CD4-positive, CD25-positive, alpha-beta regulatory T cell (primary cell): ENCODE data around the gene ZNF311. TPM values are rescaled to one million over a fixed set of nuclear protein-coding genes. Genes with fewer than 3 reads are reported as not detected.
"Not testable (repeated sequence)": the region's sequence is repeated elsewhere in the genome, so short reads cannot be mapped to it uniquely, and the experiment has no call there.

Experiments used
- ATAC-seq, 2 donors: fragments of 150-1000 bp; cut with Tn5 transposase; one replicate each; pipeline ENCODE4 v1.10.0; 2021; ENCODE audit warnings: low read depth in 2 of 2, moderate number of reproducible peaks in 2 of 2, moderate library complexity in 1 of 2
- DNase-seq, 3 donors: peaks; one replicate each; pipeline versions ENCODE4 v3.0.0 to v3.0.0-alpha.2; 2012 to 2022; ENCODE audit warnings: mixed read lengths in 1 of 3
- H3K27ac ChIP-seq: one replicate; pipeline ENCODE4 v1.7.0; 2013; ENCODE audit warnings: mild to moderate bottlenecking, low read length; ENCODE audit not compliant: insufficient read depth, poor library complexity, severe bottlenecking
- H3K27me3 ChIP-seq: one replicate; pipeline ENCODE4 v1.7.0; 2013; ENCODE audit warnings: low read length; ENCODE audit not compliant: control insufficient read depth, insufficient read depth
- H3K36me3 ChIP-seq: one replicate; pipeline ENCODE4 v1.7.0; 2013; ENCODE audit warnings: mild to moderate bottlenecking, low read length, moderate library complexity; ENCODE audit not compliant: control insufficient read depth, insufficient read depth
- H3K4me1 ChIP-seq: 2 replicates; pipeline ENCODE4 v1.7.0; 2013; ENCODE audit warnings: mild to moderate bottlenecking, low read length; ENCODE audit not compliant: insufficient read depth, control insufficient read depth, poor library complexity, severe bottlenecking
- H3K4me3 ChIP-seq: one replicate; pipeline ENCODE4 v1.7.0; 2013; ENCODE audit warnings: low read depth, mild to moderate bottlenecking, low read length, moderate library complexity
- H3K9me3 ChIP-seq, 2 experiments: 1 replicate in 1 of 2; 2 replicates in 1 of 2; pipeline ENCODE4 v1.7.0; 2013; ENCODE audit warnings: low read length in 2 of 2, mild to moderate bottlenecking in 1 of 2, moderate library complexity in 1 of 2; ENCODE audit not compliant: control insufficient read depth in 2 of 2
- H3K27ac Mint-ChIP-seq, 3 donors: one replicate each; pipeline ENCODE4 v1.8.0; 2020 to 2022; ENCODE audit warnings: mild to moderate bottlenecking in 3 of 3, mixed read lengths in 3 of 3, moderate library complexity in 2 of 3
- H3K27me3 Mint-ChIP-seq: one replicate; pipeline ENCODE4 v1.8.0; 2022; ENCODE audit warnings: mild to moderate bottlenecking, mixed read lengths
- H3K36me3 Mint-ChIP-seq: one replicate; pipeline ENCODE4 v1.8.0; 2020; ENCODE audit warnings: mixed read lengths
- H3K4me1 Mint-ChIP-seq, 4 donors: one replicate each; pipeline ENCODE4 v1.8.0; 2020 to 2022; ENCODE audit warnings: mixed read lengths in 4 of 4, mild to moderate bottlenecking in 1 of 4
- H3K4me3 Mint-ChIP-seq, 4 donors: one replicate each; pipeline ENCODE4 v1.8.0; 2020 to 2022; ENCODE audit warnings: mild to moderate bottlenecking in 4 of 4, mixed read lengths in 4 of 4, moderate library complexity in 3 of 4
- H3K9me3 Mint-ChIP-seq, 7 donors: one replicate each; pipeline ENCODE4 v1.8.0; 2020 to 2022; ENCODE audit warnings: mixed read lengths in 7 of 7, mild to moderate bottlenecking in 3 of 7, moderate library complexity in 2 of 7
- polyA plus RNA-seq, 4 donors: library from polyadenylated mRNA; unstranded; fragments of 300-500 nt; fragmentation: Illumina TruSeq; gene quantifications; one replicate each; pipeline ENCODE4 v1.2.3, GENCODE V29; 2021
- total RNA-seq: library from RNA; stranded (reverse); gene quantifications from one replicate; pipeline ENCODE4 v1.2.3, GENCODE V29; 2022

The ZNF311 gene
- total and polyA plus RNA-seq, 5 donors from 2014 or later = 0.13 to 0.54 TPM; not detected in 3

- DNase-seq (no peak), ATAC-seq (no peak)
- no peaks in the 10 kb centered on the region for H3K4me1 Mint-ChIP-seq
- no peak overlapping the region for H3K4me3 Mint-ChIP-seq
- H3K27me3 Mint-ChIP-seq = peaks cover 31% of the 10 kb centered on the region
- H3K4me3 ChIP-seq = no peak overlapping the region
- H3K36me3 Mint-ChIP-seq = no peaks in the 10 kb centered on the region
- peaks cover 0 to 6% (median 0%) of the 10 kb centered on the region in 7 donors for H3K9me3 Mint-ChIP-seq
- no peaks in the 10 kb centered on the region for H3K4me1 ChIP-seq
- peaks cover 12% of the 10 kb centered on the region for H3K27me3 ChIP-seq
- H3K9me3 ChIP-seq = no peaks in the 10 kb centered on the region
- no peak overlapping the region for H3K27ac ChIP-seq
- H3K27ac Mint-ChIP-seq = no peak overlapping the region
- no peaks in the 10 kb centered on the region for H3K36me3 ChIP-seq
Measured at GRCh38 chr6:28960846-28961500, 44.1 kb downstream of the ZNF311 start.

GRCh38 chr6:28958561-28959243, 46.4 kb downstream of the ZNF311 start:
- not testable (repeated sequence) for ATAC-seq, H3K36me3 ChIP-seq, DNase-seq, H3K9me3 ChIP-seq, H3K36me3 Mint-ChIP-seq, H3K4me1 ChIP-seq, H3K4me3 Mint-ChIP-seq, H3K9me3 Mint-ChIP-seq, H3K27ac ChIP-seq, H3K4me3 ChIP-seq, H3K27ac Mint-ChIP-seq
- H3K27me3 Mint-ChIP-seq = peaks cover 47% of the 10 kb centered on the region
- peaks cover 17% of the 10 kb centered on the region for H3K27me3 ChIP-seq
- H3K4me1 Mint-ChIP-seq = peaks cover 0 to 14% (median 8%) of the 10 kb centered on the region in 4 donors

- H3K27me3 Mint-ChIP-seq = peaks cover 52% of the 10 kb centered on the region
- peaks cover 3 to 21% (median 12%) of the 10 kb centered on the region in 4 donors for H3K4me1 Mint-ChIP-seq
- not testable (repeated sequence) for H3K27ac Mint-ChIP-seq, H3K27ac ChIP-seq, H3K9me3 ChIP-seq, H3K36me3 ChIP-seq, H3K4me3 Mint-ChIP-seq, H3K4me3 ChIP-seq, ATAC-seq, H3K4me1 ChIP-seq, H3K36me3 Mint-ChIP-seq, DNase-seq
- H3K9me3 Mint-ChIP-seq = peaks cover 0 to 11% (median 0%) of the 10 kb centered on the region in 7 donors
- peaks cover 22% of the 10 kb centered on the region for H3K27me3 ChIP-seq
Measured at GRCh38 chr6:28957795-28958314, 47.3 kb downstream of the ZNF311 start.

GRCh38 chr6:28956331-28956730, 48.8 kb downstream of the ZNF311 start:
- no peaks in the 10 kb centered on the region for H3K36me3 Mint-ChIP-seq
- no peak overlapping the region for H3K4me3 ChIP-seq
- H3K27ac ChIP-seq = no peak overlapping the region
- H3K4me1 ChIP-seq = peaks cover 6% of the 10 kb centered on the region
- peaks cover 45% of the 10 kb centered on the region for H3K27me3 Mint-ChIP-seq
- H3K9me3 Mint-ChIP-seq = peaks cover 0 to 13% (median 0%) of the 10 kb centered on the region in 7 donors
- ATAC-seq (no peak), DNase-seq (no peak)
- no peak overlapping the region for H3K4me3 Mint-ChIP-seq
- peaks cover 20% of the 10 kb centered on the region for H3K27me3 ChIP-seq
- no peaks in the 10 kb centered on the region for H3K9me3 ChIP-seq
- H3K27ac Mint-ChIP-seq = no peak overlapping the region
- H3K4me1 Mint-ChIP-seq = peaks cover 3 to 23% (median 13%) of the 10 kb centered on the region in 4 donors
- no peaks in the 10 kb centered on the region for H3K36me3 ChIP-seq

- Mint-ChIP-seq H3K27me3 (peaks cover 37% of the 10 kb centered on the region), H3K4me3 (peak overlapping the region; percentile 13 to 89 (median 78)), H3K27ac (peak overlapping the region; percentile 54 to 87 (median 75)), H3K36me3 (no peaks in the 10 kb centered on the region), H3K4me1 (peaks cover 3 to 23% (median 17%) of the 10 kb centered on the region in 4 donors), H3K9me3 (peaks cover 0 to 10% (median 0%) of the 10 kb centered on the region in 7 donors)
- H3K27me3 ChIP-seq = peaks cover 19% of the 10 kb centered on the region
- no peaks in the 10 kb centered on the region for H3K9me3 ChIP-seq
- DNase-seq (no peak), ATAC-seq (no peak)
- no peaks in the 10 kb centered on the region for H3K36me3 ChIP-seq
- peak overlapping the region; percentile 70 for H3K4me3 ChIP-seq
- H3K4me1 ChIP-seq = peaks cover 6% of the 10 kb centered on the region
- no peak overlapping the region for H3K27ac ChIP-seq
Measured at GRCh38 chr6:28953585-28954258, 51.4 kb downstream of the ZNF311 start.

GRCh38 chr6:28953039-28953584, 52.0 kb downstream of the ZNF311 start:
- peaks cover 37% of the 10 kb centered on the region for H3K27me3 Mint-ChIP-seq
- peak; percentile 23 to 63 (median 61) for DNase-seq
- no peaks in the 10 kb centered on the region for H3K36me3 Mint-ChIP-seq
- Histone ChIP-seq H3K9me3 (no peaks in the 10 kb centered on the region), H3K27me3 (peaks cover 19% of the 10 kb centered on the region), H3K4me3 (peak overlapping the region; percentile 70), H3K27ac (no peak overlapping the region), H3K36me3 (no peaks in the 10 kb centered on the region), H3K4me1 (peaks cover 6% of the 10 kb centered on the region)
- H3K4me3 Mint-ChIP-seq = peak overlapping the region; percentile 13 to 89 (median 78)
- peaks cover 3 to 26% (median 17%) of the 10 kb centered on the region in 4 donors for H3K4me1 Mint-ChIP-seq
- peaks cover 0 to 9% (median 0%) of the 10 kb centered on the region in 7 donors for H3K9me3 Mint-ChIP-seq
- no peak for ATAC-seq
- peak overlapping the region; percentile 54 to 87 (median 75) for H3K27ac Mint-ChIP-seq

GRCh38 chr6:28949656-28950195, 55.4 kb downstream of the ZNF311 start:
- ATAC-seq, H3K4me1 ChIP-seq, H3K9me3 ChIP-seq, DNase-seq, H3K9me3 Mint-ChIP-seq, H3K36me3 Mint-ChIP-seq, H3K27ac ChIP-seq, H3K27me3 ChIP-seq, H3K36me3 ChIP-seq, H3K4me3 ChIP-seq, H3K27ac Mint-ChIP-seq, H3K4me3 Mint-ChIP-seq: not testable (repeated sequence)
- peaks cover 29% of the 10 kb centered on the region for H3K27me3 Mint-ChIP-seq
- H3K4me1 Mint-ChIP-seq = peaks cover 4 to 23% (median 15%) of the 10 kb centered on the region in 4 donors
